CD14-positive monocyte (primary cell): Measurements from ENCODE around the gene SPACDR. TPM values are rescaled to one million over a fixed set of nuclear protein-coding genes. Genes with fewer than 3 reads are reported as not detected.

Source experiments
- DNase-seq, 3 donors: peaks; one replicate each; pipeline ENCODE4 v3.0.0-alpha.2; 2011 to 2022
- H2AFZ ChIP-seq: 2 replicates; pipeline ENCODE4 v1.6.0; 2012; ENCODE audit warnings: mild to moderate bottlenecking, low read depth, low read length, inconsistent platforms; ENCODE audit not compliant: insufficient read depth, poor library complexity, severe bottlenecking
- H3K27ac ChIP-seq, 2 donors: 1 replicate in 1 of 2; 2 replicates in 1 of 2; pipeline ENCODE4 v1.5.1; 2012 to 2013; ENCODE audit warnings: low read length in 2 of 2, control low read depth in 1 of 2, inconsistent platforms in 1 of 2, low read depth in 1 of 2, mild to moderate bottlenecking in 1 of 2
- H3K27me3 ChIP-seq, 2 donors: one replicate each; pipeline versions ENCODE4 v1.6.0 to v1.6.1; 2011 to 2013; ENCODE audit warnings: low read length in 2 of 2; ENCODE audit not compliant: control insufficient read depth in 2 of 2, insufficient read depth in 2 of 2
- H3K36me3 ChIP-seq, 2 donors: replicated peaks in 1 of 2; 1 replicate in 1 of 2; 2 replicates in 1 of 2; pipeline versions ENCODE4 v1.5.1 to v1.6.1; 2012 to 2013; ENCODE audit warnings: low read length in 2 of 2, control low read depth in 1 of 2, inconsistent platforms in 1 of 2, mild to moderate bottlenecking in 1 of 2; ENCODE audit not compliant: insufficient read depth in 2 of 2, control insufficient read depth in 1 of 2
- H3K4me1 ChIP-seq, 2 donors: 1 replicate in 1 of 2; 2 replicates in 1 of 2; pipeline versions ENCODE4 v1.5.1 to v1.6.1; 2012 to 2013; ENCODE audit warnings: low read length in 2 of 2, control low read depth in 1 of 2, inconsistent platforms in 1 of 2, mild to moderate bottlenecking in 1 of 2, moderate library complexity in 1 of 2; ENCODE audit not compliant: insufficient read depth in 2 of 2, control insufficient read depth in 1 of 2
- H3K4me2 ChIP-seq: replicated peaks from 2 replicates; pipeline ENCODE3; 2012; ENCODE audit warnings: low read length, moderate library complexity, mild to moderate bottlenecking; ENCODE audit not compliant: poor library complexity, severe bottlenecking; ENCODE audit errors: extremely low read depth
- H3K4me3 ChIP-seq, 3 experiments: fragments of 200-600 bp in 1 of 3; sonication (generic) in 1 of 3; replicated peaks in 1 of 3; 1 replicate in 2 of 3; 2 replicates in 1 of 3; pipeline ENCODE4 v1.5.1; 2011 to 2013; ENCODE audit warnings: low read length in 3 of 3, mild to moderate bottlenecking in 3 of 3, control low read depth in 2 of 3, low read depth in 2 of 3, inconsistent platforms in 1 of 3, moderate library complexity in 1 of 3
- H3K79me2 ChIP-seq: 2 replicates; pipeline ENCODE4 v1.6.0; 2012; ENCODE audit warnings: mild to moderate bottlenecking, control low read depth, inconsistent platforms, low read length, moderate library complexity; ENCODE audit not compliant: insufficient read depth
- H3K9ac ChIP-seq: 2 replicates; pipeline ENCODE4 v1.6.0; 2017; ENCODE audit warnings: low read length, mild to moderate bottlenecking; ENCODE audit not compliant: insufficient read depth, poor library complexity, severe bottlenecking
- H3K9me3 ChIP-seq, 2 donors: replicated peaks in 1 of 2; 1 replicate in 1 of 2; 2 replicates in 1 of 2; pipeline versions ENCODE4 v1.5.1 to v1.6.1; 2012 to 2013; ENCODE audit warnings: low read length in 2 of 2, control low read depth in 1 of 2; ENCODE audit not compliant: control insufficient read depth in 1 of 2, insufficient read depth in 1 of 2
- H4K20me1 ChIP-seq: 2 replicates; pipeline ENCODE4 v1.6.0; 2012; ENCODE audit warnings: mild to moderate bottlenecking, low read length, control low read depth, moderate library complexity; ENCODE audit not compliant: insufficient read depth
- H3K27ac Mint-ChIP-seq, 7 donors: one replicate each; pipeline ENCODE4 v1.8.0; 2020; ENCODE audit warnings: mild to moderate bottlenecking in 7 of 7, mixed read lengths in 7 of 7, moderate library complexity in 6 of 7, inconsistent platforms in 2 of 7
- H3K27me3 Mint-ChIP-seq, 3 donors: one replicate each; pipeline ENCODE4 v1.8.0; 2021 to 2022; ENCODE audit warnings: low read depth in 3 of 3, mild to moderate bottlenecking in 3 of 3, mixed read lengths in 3 of 3, moderate library complexity in 3 of 3, inconsistent platforms in 1 of 3
- H3K36me3 Mint-ChIP-seq, 2 donors: one replicate each; pipeline ENCODE4 v1.8.0; 2020; ENCODE audit warnings: mixed read lengths in 2 of 2, inconsistent platforms in 1 of 2, mild to moderate bottlenecking in 1 of 2
- H3K4me1 Mint-ChIP-seq: one replicate; pipeline ENCODE4 v1.8.0; 2020; ENCODE audit warnings: mild to moderate bottlenecking, mixed read lengths
- H3K4me3 Mint-ChIP-seq, 2 donors: one replicate each; pipeline ENCODE4 v1.8.0; 2020; ENCODE audit warnings: mild to moderate bottlenecking in 2 of 2, mixed read lengths in 2 of 2, moderate library complexity in 1 of 2
- H3K9me3 Mint-ChIP-seq, 7 donors: one replicate each; pipeline ENCODE4 v1.8.0; 2020 to 2022; ENCODE audit warnings: mixed read lengths in 7 of 7, mild to moderate bottlenecking in 6 of 7, moderate library complexity in 6 of 7, inconsistent platforms in 2 of 7
- WGBS: methylation state at CpG from one replicate; pipeline ENCODE4 v1.1.5; 2013; ENCODE audit warnings: missing lambda C conversion rate; ENCODE audit not compliant: insufficient coverage; 5-methylcytosine and 5-hydroxymethylcytosine counted together
- intact Hi-C, 2 donors: fragments of 100-400 bp; cut with micrococcal nuclease; formaldehyde crosslinking; loops; one replicate each; pipeline versions ENCODE4 v1.15.0 to v1.15.1; 2023
- polyA plus RNA-seq, 3 donors: library from polyadenylated mRNA; depleted of rRNA in 1 of 3; unstranded in 2 of 3; stranded (reverse) in 1 of 3; fragments of 300-500 nt in 2 of 3; fragments of >200 nt in 1 of 3; fragmentation: Illumina TruSeq in 2 of 3; gene quantifications; 1 replicate in 2 of 3; 2 replicates in 1 of 3; pipeline ENCODE4 v1.2.3, GENCODE V29; 2012 to 2021
- TF ChIP-seq, protein P1 (sequence below): fragments of 200-600 bp; IDR thresholded peaks from one replicate; pipeline ENCODE4 v1.8.0; 2022; ENCODE audit warnings: antibody characterized with exemption, mild to moderate bottlenecking

Gene SPACDR
- polyA plus RNA-seq, 3 donors, result 0.40 to 2.5 TPM; not detected in 1

DNA sequence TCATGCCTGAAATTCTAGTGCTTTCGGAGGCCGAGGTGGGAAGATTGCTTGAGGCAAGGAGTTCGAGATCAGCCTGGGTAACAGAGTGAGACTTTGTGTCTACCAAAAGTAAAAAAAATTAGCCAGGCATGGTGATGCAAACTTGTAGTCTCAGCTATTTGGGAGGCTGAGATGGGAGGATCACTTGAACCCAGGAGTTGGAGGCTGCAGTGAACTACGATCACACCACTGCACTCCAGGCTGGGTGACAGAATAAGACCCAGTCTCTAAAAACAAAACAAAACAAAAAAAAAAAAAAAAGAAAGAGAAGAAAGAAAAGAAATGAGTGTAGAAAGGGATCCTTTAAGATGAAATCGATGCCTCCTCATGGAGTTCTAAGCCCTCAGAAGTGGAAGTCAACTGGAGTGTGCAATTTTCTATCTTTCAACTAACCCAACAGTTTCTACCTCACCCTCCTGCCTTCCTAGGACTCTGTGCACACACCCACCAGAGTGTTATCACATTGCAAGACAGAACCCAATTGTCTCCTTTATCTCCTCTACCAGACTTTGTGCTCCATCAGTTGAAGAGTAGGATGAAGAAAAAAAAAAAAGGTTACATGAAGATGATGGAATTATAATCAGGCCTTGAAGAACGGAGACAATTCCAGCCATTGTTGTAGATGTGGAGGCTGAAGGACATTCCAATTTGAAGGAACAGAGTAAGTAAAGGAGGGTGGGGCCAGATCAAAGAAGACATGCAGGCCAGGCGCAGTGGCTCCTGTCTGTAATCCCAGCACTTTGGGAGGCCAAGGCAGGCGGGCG is 46.6 kb upstream of the SPACDR start:
- peaks cover 3 to 4% of the 10 kb centered on the region in 2 donors for H3K4me1 ChIP-seq
- WGBS, result 100% methylated on average over 4 of the region's 9 CpGs
- no peaks in the 10 kb centered on the region for H3K9me3 ChIP-seq
- H2AFZ ChIP-seq, result no peak overlapping the region
- H3K9ac ChIP-seq, result no peak overlapping the region
- H3K79me2 ChIP-seq, result no peaks in the 10 kb centered on the region
- H3K4me3 Mint-ChIP-seq, result no peak overlapping the region
- no peaks in the 10 kb centered on the region for H4K20me1 ChIP-seq
- peaks cover 2 to 8% (median 7%) of the 10 kb centered on the region in 3 donors for H3K27me3 Mint-ChIP-seq
- H3K27ac Mint-ChIP-seq, result no peak overlapping the region
- H3K4me3 ChIP-seq, result no peak overlapping the region
- no peak for DNase-seq
- intact Hi-C loops, result loop anchor here in 1 of 2 donors (5.0 kb wide), 1 partner anchor 37 kb away; no protein-coding TSS in a partner anchor
- no peak overlapping the region for H3K4me2 ChIP-seq
- H3K9me3 Mint-ChIP-seq, result no peaks in the 10 kb centered on the region
- H3K27ac ChIP-seq, result no peak overlapping the region
- no peaks in the 10 kb centered on the region for H3K36me3 ChIP-seq
- TF ChIP-seq, protein P1, sequence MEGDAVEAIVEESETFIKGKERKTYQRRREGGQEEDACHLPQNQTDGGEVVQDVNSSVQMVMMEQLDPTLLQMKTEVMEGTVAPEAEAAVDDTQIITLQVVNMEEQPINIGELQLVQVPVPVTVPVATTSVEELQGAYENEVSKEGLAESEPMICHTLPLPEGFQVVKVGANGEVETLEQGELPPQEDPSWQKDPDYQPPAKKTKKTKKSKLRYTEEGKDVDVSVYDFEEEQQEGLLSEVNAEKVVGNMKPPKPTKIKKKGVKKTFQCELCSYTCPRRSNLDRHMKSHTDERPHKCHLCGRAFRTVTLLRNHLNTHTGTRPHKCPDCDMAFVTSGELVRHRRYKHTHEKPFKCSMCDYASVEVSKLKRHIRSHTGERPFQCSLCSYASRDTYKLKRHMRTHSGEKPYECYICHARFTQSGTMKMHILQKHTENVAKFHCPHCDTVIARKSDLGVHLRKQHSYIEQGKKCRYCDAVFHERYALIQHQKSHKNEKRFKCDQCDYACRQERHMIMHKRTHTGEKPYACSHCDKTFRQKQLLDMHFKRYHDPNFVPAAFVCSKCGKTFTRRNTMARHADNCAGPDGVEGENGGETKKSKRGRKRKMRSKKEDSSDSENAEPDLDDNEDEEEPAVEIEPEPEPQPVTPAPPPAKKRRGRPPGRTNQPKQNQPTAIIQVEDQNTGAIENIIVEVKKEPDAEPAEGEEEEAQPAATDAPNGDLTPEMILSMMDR, result no peak
- no peaks in the 10 kb centered on the region for H3K27me3 ChIP-seq
- no peaks in the 10 kb centered on the region for H3K36me3 Mint-ChIP-seq
- peaks cover 8% of the 10 kb centered on the region for H3K4me1 Mint-ChIP-seq

DNA sequence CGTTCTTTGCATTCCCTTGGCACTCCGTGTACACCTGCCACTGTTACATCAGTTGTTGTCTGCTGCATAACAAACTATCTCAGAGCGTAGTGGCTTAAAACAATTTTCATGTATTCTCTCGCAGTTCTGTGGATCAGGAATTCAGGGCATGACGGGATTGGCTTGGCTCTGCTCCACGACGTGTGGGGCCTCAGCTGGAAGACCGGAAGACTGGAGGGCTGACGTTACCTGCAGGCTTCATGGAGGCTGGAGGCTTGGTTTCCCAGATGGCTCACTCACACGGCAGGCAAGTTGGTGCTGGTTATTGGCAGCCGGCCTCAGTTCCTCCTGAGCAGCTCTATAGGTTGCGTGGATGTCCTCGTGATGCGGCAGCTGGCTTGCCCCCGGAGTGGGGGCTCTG is 45.2 kb upstream of the SPACDR start:
- Mint-ChIP-seq H3K27ac (no peak overlapping the region), H3K4me3 (no peak overlapping the region), H3K27me3 (peaks cover 2 to 8% (median 7%) of the 10 kb centered on the region in 3 donors), H3K36me3 (no peaks in the 10 kb centered on the region), H3K4me1 (peaks cover 2% of the 10 kb centered on the region), H3K9me3 (no peaks in the 10 kb centered on the region)
- H3K4me3 ChIP-seq, result no peak overlapping the region
- TF ChIP-seq, protein P1, result no peak
- no peaks in the 10 kb centered on the region for H3K4me1 ChIP-seq
- H4K20me1 ChIP-seq, result no peaks in the 10 kb centered on the region
- no peak overlapping the region for H3K4me2 ChIP-seq
- no peaks in the 10 kb centered on the region for H3K36me3 ChIP-seq
- H3K9me3 ChIP-seq, result no peaks in the 10 kb centered on the region
- no peak overlapping the region for H3K27ac ChIP-seq
- no peaks in the 10 kb centered on the region for H3K79me2 ChIP-seq
- H2AFZ ChIP-seq, result no peak overlapping the region
- 96% methylated on average over 15 of the region's 15 CpGs for WGBS
- H3K9ac ChIP-seq, result no peak overlapping the region
- intact Hi-C loops, result no loop called here
- no peaks in the 10 kb centered on the region for H3K27me3 ChIP-seq
- DNase-seq, result no peak
